ENCODE data around the gene SPAG16.

Gene SPAG16

DNA sequence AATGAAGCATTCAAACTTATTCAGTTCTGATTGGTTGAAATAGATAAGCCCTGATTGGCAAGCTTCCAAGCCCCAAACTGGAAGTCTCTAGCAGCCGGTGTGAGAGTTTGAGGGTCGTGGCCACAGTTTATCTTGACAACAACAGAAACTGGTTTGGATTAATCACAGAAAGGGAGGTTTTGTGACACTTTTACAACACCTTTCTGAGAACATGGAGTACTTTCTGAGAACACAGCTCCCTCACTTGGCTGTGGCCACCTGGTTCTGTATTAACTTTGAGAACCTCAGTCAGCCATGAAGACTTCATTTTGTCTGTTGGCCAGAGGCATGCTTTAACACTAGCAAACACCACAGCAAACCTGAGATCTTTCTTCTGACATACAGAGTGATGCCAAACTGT is 845.9 kb downstream of the SPAG16 start:
- Histone ChIP-seq H3K4me3 (ENCODE audit: insufficient read depth in 1 of 2, low read depth in 1 of 2, low read length in 2 of 2) (no peak overlapping the region), H3K9me3 (ENCODE audit: control insufficient read depth, low read length) (no peaks in the 10 kb centered on the region), H2BK120ac (ENCODE audit: low read depth, low read length) (no peak overlapping the region), H3K4ac (ENCODE audit: low read depth in 1 of 2, low read length in 2 of 2) (no peak overlapping the region), H3K14ac (ENCODE audit: low read length in 2 of 2) (no peak overlapping the region), H2BK15ac (ENCODE audit: low read depth, poor library complexity, severe bottlenecking) (no peak overlapping the region), H3K79me1 (replicated peaks; ENCODE audit: low read length, poor library complexity, severe bottlenecking) (no peaks in the 10 kb centered on the region), H4K91ac (ENCODE audit: low read length) (no peak overlapping the region), H2BK12ac (ENCODE audit: low read length in 2 of 2) (peak overlapping the region in 1 of 2 experiments; percentile 39), H3K4me2 (ENCODE audit: low read length, poor library complexity, severe bottlenecking) (no peak overlapping the region), H2AK5ac (ENCODE audit: low read length, severe bottlenecking) (no peak overlapping the region), H3K27me3 (ENCODE audit: control insufficient read depth in 1 of 2, insufficient read depth in 1 of 2, low read length in 2 of 2) (no peaks in the 10 kb centered on the region), H3K4me1 (ENCODE audit: control insufficient read depth, insufficient read depth, low read depth, low read length) (no peaks in the 10 kb centered on the region), H3K36me3 (ENCODE audit: control insufficient read depth in 1 of 2, insufficient read depth in 2 of 2, low read depth in 1 of 2, low read length in 2 of 2) (no peaks in the 10 kb centered on the region), H3K27ac (ENCODE audit: low read length, poor library complexity, severe bottlenecking) (no peak overlapping the region), H2BK5ac (ENCODE audit: low read depth, low read length, poor library complexity, severe bottlenecking) (no peak overlapping the region), H4K8ac (ENCODE audit: low read length) (no peak overlapping the region), H2AFZ (ENCODE audit: low read depth, low read length) (no peak overlapping the region), H3K9ac (ENCODE audit: low read length) (no peak overlapping the region), H3K18ac (ENCODE audit: low read depth in 1 of 2, low read length in 2 of 2) (no peak overlapping the region), H3K23ac (ENCODE audit: low read length in 2 of 2) (no peak overlapping the region)
- WGBS: 28% methylated on average over 2 of the region's 2 CpGs
- DNase-seq: no peak

DNA sequence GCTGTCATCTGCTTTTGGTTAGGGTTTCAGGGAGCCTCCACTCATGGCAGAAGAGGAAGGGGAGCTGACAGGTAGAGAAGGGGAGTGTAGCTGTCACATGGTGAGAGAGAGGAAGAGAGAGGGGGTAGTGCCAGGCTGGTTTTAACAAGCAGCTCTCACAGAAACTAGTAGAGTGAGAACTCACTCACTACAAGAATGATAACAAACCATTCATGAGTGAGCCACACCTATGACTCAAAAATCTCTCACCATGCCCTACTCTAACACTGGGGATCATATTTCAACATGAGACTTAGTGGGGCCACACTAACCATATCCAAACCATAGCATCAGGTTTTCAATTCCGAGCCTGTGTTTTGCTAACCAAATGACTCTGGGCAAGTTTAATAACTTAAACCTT is 851.7 kb downstream of the SPAG16 start:
- Histone ChIP-seq H4K91ac (ENCODE audit: low read length) (no peak overlapping the region), H2BK15ac (ENCODE audit: low read depth, poor library complexity, severe bottlenecking) (no peak overlapping the region), H3K4me3 (ENCODE audit: insufficient read depth in 1 of 2, low read depth in 1 of 2, low read length in 2 of 2) (no peak overlapping the region), H3K36me3 (ENCODE audit: control insufficient read depth in 1 of 2, insufficient read depth in 2 of 2, low read depth in 1 of 2, low read length in 2 of 2) (no peaks in the 10 kb centered on the region), H3K79me1 (replicated peaks; ENCODE audit: low read length, poor library complexity, severe bottlenecking) (no peaks in the 10 kb centered on the region), H3K4me1 (ENCODE audit: control insufficient read depth, insufficient read depth, low read depth, low read length) (no peaks in the 10 kb centered on the region), H2AFZ (ENCODE audit: low read depth, low read length) (no peak overlapping the region), H3K14ac (ENCODE audit: low read length in 2 of 2) (no peak overlapping the region), H3K27ac (ENCODE audit: low read length, poor library complexity, severe bottlenecking) (no peak overlapping the region), H2BK120ac (ENCODE audit: low read depth, low read length) (no peak overlapping the region), H3K4ac (ENCODE audit: low read depth in 1 of 2, low read length in 2 of 2) (no peak overlapping the region), H3K4me2 (ENCODE audit: low read length, poor library complexity, severe bottlenecking) (no peak overlapping the region), H2BK12ac (ENCODE audit: low read length in 2 of 2) (no peak overlapping the region), H2BK5ac (ENCODE audit: low read depth, low read length, poor library complexity, severe bottlenecking) (no peak overlapping the region), H3K23ac (ENCODE audit: low read length in 2 of 2) (no peak overlapping the region), H2AK5ac (ENCODE audit: low read length, severe bottlenecking) (no peak overlapping the region), H4K8ac (ENCODE audit: low read length) (no peak overlapping the region), H3K9me3 (ENCODE audit: control insufficient read depth, low read length) (no peaks in the 10 kb centered on the region), H3K27me3 (ENCODE audit: control insufficient read depth in 1 of 2, insufficient read depth in 1 of 2, low read length in 2 of 2) (no peaks in the 10 kb centered on the region), H3K18ac (ENCODE audit: low read depth in 1 of 2, low read length in 2 of 2) (no peak overlapping the region), H3K9ac (ENCODE audit: low read length) (no peak overlapping the region)
- DNase-seq: no peak
- WGBS: 57% methylated on average over 1 of the region's 1 CpG

DNA sequence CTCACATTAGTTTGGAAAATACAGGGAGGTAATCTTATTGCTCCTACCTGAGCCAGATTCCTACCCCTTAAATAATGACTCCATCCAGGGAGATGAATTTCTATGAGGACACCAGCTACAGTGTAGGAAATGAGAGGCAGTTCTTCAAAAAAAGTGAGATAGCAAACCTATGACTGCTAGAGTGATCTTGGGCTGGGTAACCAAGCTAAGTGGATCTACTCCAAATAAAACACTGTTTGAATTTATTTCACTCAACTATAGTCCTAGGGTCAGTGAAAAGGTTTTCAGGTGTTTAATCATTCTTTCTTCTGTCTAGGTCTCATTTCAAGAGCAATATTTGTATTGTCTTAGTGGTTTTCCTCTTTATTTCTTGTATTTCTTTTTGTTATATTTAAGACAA is 854.5 kb downstream of the SPAG16 start:
- H3K4ac ChIP-seq (ENCODE audit: low read depth in 1 of 2, low read length in 2 of 2): no peak overlapping the region
- H4K91ac ChIP-seq (ENCODE audit: low read length): no peak overlapping the region
- no peak overlapping the region for H2BK120ac ChIP-seq (ENCODE audit: low read depth, low read length)
- no peak overlapping the region for H3K18ac ChIP-seq (ENCODE audit: low read depth in 1 of 2, low read length in 2 of 2)
- H2BK12ac ChIP-seq (ENCODE audit: low read length in 2 of 2): no peak overlapping the region
- H3K9me3 ChIP-seq (ENCODE audit: control insufficient read depth, low read length): no peaks in the 10 kb centered on the region
- no peak overlapping the region for H2AK5ac ChIP-seq (ENCODE audit: low read length, severe bottlenecking)
- no peak for DNase-seq
- H4K8ac ChIP-seq (ENCODE audit: low read length): no peak overlapping the region
- H2AFZ ChIP-seq (ENCODE audit: low read depth, low read length): no peak overlapping the region
- no peak overlapping the region for H3K23ac ChIP-seq (ENCODE audit: low read length in 2 of 2)
- H3K14ac ChIP-seq (ENCODE audit: low read length in 2 of 2): no peak overlapping the region
- no peaks in the 10 kb centered on the region for H3K4me1 ChIP-seq (ENCODE audit: control insufficient read depth, insufficient read depth, low read depth, low read length)
- H3K27me3 ChIP-seq (ENCODE audit: control insufficient read depth in 1 of 2, insufficient read depth in 1 of 2, low read length in 2 of 2): no peaks in the 10 kb centered on the region
- no peaks in the 10 kb centered on the region for H3K79me1 ChIP-seq (replicated peaks; ENCODE audit: low read length, poor library complexity, severe bottlenecking)
- H2BK5ac ChIP-seq (ENCODE audit: low read depth, low read length, poor library complexity, severe bottlenecking): no peak overlapping the region
- no peak overlapping the region for H3K27ac ChIP-seq (ENCODE audit: low read length, poor library complexity, severe bottlenecking)
- H3K4me2 ChIP-seq (ENCODE audit: low read length, poor library complexity, severe bottlenecking): no peak overlapping the region
- H3K4me3 ChIP-seq (ENCODE audit: insufficient read depth in 1 of 2, low read depth in 1 of 2, low read length in 2 of 2): no peak overlapping the region
- H3K36me3 ChIP-seq (ENCODE audit: control insufficient read depth in 1 of 2, insufficient read depth in 2 of 2, low read depth in 1 of 2, low read length in 2 of 2): no peaks in the 10 kb centered on the region
- H3K9ac ChIP-seq (ENCODE audit: low read length): no peak overlapping the region
- H2BK15ac ChIP-seq (ENCODE audit: low read depth, poor library complexity, severe bottlenecking): no peak overlapping the region

DNA sequence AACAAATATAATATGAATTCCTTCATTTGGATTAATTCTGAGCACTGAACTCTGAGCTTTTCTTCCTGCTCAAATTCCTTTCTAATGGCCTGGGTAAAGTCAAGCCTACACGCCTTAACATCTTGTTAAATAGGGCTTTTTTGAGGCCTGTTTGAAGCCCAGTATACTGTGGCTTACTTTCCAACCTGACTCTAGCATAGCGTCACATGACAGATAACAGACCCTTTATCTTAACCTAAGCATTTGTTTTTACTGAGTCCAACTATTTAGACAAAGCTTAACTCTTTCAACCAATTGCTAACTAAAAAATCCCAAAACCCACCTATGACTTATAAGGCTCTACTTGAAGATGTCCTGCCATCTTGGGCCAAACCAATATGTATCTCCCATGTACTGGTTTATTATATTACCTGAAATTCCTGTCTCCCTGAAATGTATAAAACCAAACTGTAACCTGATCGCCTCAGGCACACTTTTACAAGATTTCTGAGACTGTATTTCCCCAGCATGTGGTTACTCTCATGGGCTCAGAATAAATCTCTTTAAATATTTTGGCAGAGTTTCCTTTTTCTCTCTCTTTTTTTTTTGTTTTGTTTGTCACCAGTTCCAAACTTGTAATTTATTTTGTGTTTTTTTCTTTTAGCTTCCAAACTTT is 855.5 kb downstream of the SPAG16 start:
- no peak overlapping the region for H4K8ac ChIP-seq (ENCODE audit: low read length)
- H3K27me3 ChIP-seq (ENCODE audit: control insufficient read depth in 1 of 2, insufficient read depth in 1 of 2, low read length in 2 of 2): no peaks in the 10 kb centered on the region
- no peak overlapping the region for H2BK120ac ChIP-seq (ENCODE audit: low read depth, low read length)
- H3K4me3 ChIP-seq (ENCODE audit: insufficient read depth in 1 of 2, low read depth in 1 of 2, low read length in 2 of 2): no peak overlapping the region
- H3K23ac ChIP-seq (ENCODE audit: low read length in 2 of 2): no peak overlapping the region
- WGBS: 72% methylated on average over 3 of the region's 3 CpGs
- no peak overlapping the region for H2AFZ ChIP-seq (ENCODE audit: low read depth, low read length)
- no peaks in the 10 kb centered on the region for H3K4me1 ChIP-seq (ENCODE audit: control insufficient read depth, insufficient read depth, low read depth, low read length)
- H3K9ac ChIP-seq (ENCODE audit: low read length): no peak overlapping the region
- H2BK5ac ChIP-seq (ENCODE audit: low read depth, low read length, poor library complexity, severe bottlenecking): no peak overlapping the region
- H3K4me2 ChIP-seq (ENCODE audit: low read length, poor library complexity, severe bottlenecking): no peak overlapping the region
- no peak overlapping the region for H2BK12ac ChIP-seq (ENCODE audit: low read length in 2 of 2)
- H3K27ac ChIP-seq (ENCODE audit: low read length, poor library complexity, severe bottlenecking): no peak overlapping the region
- H3K36me3 ChIP-seq (ENCODE audit: control insufficient read depth in 1 of 2, insufficient read depth in 2 of 2, low read depth in 1 of 2, low read length in 2 of 2): no peaks in the 10 kb centered on the region
- no peaks in the 10 kb centered on the region for H3K79me1 ChIP-seq (replicated peaks; ENCODE audit: low read length, poor library complexity, severe bottlenecking)
- H2BK15ac ChIP-seq (ENCODE audit: low read depth, poor library complexity, severe bottlenecking): no peak overlapping the region
- H3K4ac ChIP-seq (ENCODE audit: low read depth in 1 of 2, low read length in 2 of 2): no peak overlapping the region
- no peak overlapping the region for H2AK5ac ChIP-seq (ENCODE audit: low read length, severe bottlenecking)
- no peak overlapping the region for H3K18ac ChIP-seq (ENCODE audit: low read depth in 1 of 2, low read length in 2 of 2)
- H3K14ac ChIP-seq (ENCODE audit: low read length in 2 of 2): no peak overlapping the region
- no peaks in the 10 kb centered on the region for H3K9me3 ChIP-seq (ENCODE audit: control insufficient read depth, low read length)
- H4K91ac ChIP-seq (ENCODE audit: low read length): no peak overlapping the region
- no peak for DNase-seq

All from mesenchymal stem cell (in vitro differentiated cells and primary cell).